Sigmoid colon (tissue), 4 donors: ENCODE data around the gene PES1.

Source experiments
- CTCF ChIP-seq, 4 experiments: fragments of 450-650 bp in 3 of 4; fragments of 200-600 bp in 1 of 4; IDR thresholded peaks; one replicate each; pipeline ENCODE4 v1.5.1; 2016 to 2019; ENCODE audit warnings: antibody characterized with exemption in 4 of 4, mild to moderate bottlenecking in 3 of 4, moderate library complexity in 2 of 4
- EP300 ChIP-seq, 4 donors: sonication (generic); formaldehyde crosslinking; IDR thresholded peaks; one replicate each; pipeline ENCODE4 v1.6.1; 2017; ENCODE audit warnings: antibody characterized with exemption in 4 of 4
- POLR2A ChIP-seq, 2 donors: fragments of 450-650 bp; IDR thresholded peaks; one replicate each; pipeline ENCODE4 v1.6.1; 2016; ENCODE audit warnings: antibody characterized with exemption in 2 of 2, mild to moderate bottlenecking in 2 of 2, moderate library complexity in 2 of 2
- POLR2AphosphoS5 ChIP-seq, 4 donors: sonication (generic); formaldehyde crosslinking; IDR thresholded peaks; one replicate each; pipeline ENCODE4 v1.6.1; 2017; ENCODE audit warnings: antibody characterized with exemption in 4 of 4

GRCh38 chr22:30626413-30626812 is 34.7 kb upstream of the PES1 start:
- no peak for TF ChIP-seq POLR2A (IDR thresholded peaks at IDR 0.05)
- no peak for TF ChIP-seq EP300 (IDR thresholded peaks at IDR 0.05)
- no peak for TF ChIP-seq CTCF (IDR thresholded peaks at IDR 0.05)
- TF ChIP-seq POLR2AphosphoS5 (IDR thresholded peaks at IDR 0.05): no peak
